AG08396 (cell line): Measurements from ENCODE around the gene GALM.
"Not testable (repeated sequence)": the region's sequence is repeated elsewhere in the genome, so short reads cannot be mapped to it uniquely, and the experiment has no call there.

Source experiments
- DNase-seq: peaks from one replicate; pipeline ENCODE4 v3.0.0; 2012; ENCODE audit warnings: low spot score, mixed read lengths

Gene GALM

GRCh38 chr2:38740851-38741731 lies 75.2 kb downstream of the GALM start:
- peak; percentile 32 for DNase-seq

- DNase-seq, result no peak
These were observed 77.1 kb downstream of the GALM start for GRCh38 chr2:38742797-38743559.

- DNase-seq, result no peak
These were observed 77.9 kb downstream of the GALM start for GRCh38 chr2:38743672-38744398.

GRCh38 chr2:38744399-38744780 lies 78.5 kb downstream of the GALM start:
- no peak for DNase-seq

DNA sequence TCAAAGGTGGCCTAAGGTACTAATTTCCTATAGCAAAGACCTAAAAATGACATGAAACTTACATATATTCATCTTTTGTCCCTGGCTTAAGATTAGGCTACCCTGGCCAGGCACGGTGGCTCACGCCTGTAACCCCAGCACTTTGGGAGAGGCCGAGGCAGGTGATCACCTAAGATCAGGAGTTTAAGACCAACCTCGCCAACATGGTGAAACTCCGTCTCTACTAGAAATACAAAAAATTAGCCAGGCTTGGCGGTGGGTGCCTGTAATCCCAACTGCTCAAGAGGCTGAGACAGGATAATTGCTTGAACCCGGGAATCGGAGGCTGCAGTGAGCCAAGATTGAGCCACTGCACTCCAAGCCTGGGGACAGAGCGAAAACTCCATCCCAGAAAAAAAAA lies 79.4 kb downstream of the GALM start:
- no peak for DNase-seq

- DNase-seq, result no peak
These were observed 81.1 kb downstream of the GALM start for GRCh38 chr2:38747007-38747424.

DNA sequence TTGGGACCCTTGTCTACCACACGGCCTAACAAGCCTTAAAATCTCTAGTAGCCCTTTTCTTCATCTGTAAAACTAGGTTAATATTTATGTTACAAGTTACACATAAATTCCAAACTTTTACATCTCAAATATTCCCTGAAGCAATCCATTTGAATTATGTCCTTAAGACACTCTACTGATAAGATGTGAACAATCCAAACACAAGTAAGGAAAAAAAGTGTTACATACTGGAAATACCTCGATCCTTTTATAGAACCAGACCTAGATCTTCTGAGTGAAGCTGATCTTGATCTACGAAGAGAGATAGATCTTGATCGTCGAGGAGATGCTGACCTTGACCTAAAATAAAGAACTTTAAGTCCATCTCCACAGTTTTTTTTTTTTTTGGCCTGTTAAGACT lies 81.9 kb downstream of the GALM start:
- no peak for DNase-seq

- no peak for DNase-seq
These were observed 82.5 kb downstream of the GALM start for GRCh38 chr2:38748391-38748790.

- DNase-seq, result no peak
These were observed 83.3 kb downstream of the GALM start for GRCh38 chr2:38748943-38749804.

- DNase-seq, result peak; percentile 76
These were observed 84.3 kb downstream of the GALM start for GRCh38 chr2:38750011-38750890.

DNA sequence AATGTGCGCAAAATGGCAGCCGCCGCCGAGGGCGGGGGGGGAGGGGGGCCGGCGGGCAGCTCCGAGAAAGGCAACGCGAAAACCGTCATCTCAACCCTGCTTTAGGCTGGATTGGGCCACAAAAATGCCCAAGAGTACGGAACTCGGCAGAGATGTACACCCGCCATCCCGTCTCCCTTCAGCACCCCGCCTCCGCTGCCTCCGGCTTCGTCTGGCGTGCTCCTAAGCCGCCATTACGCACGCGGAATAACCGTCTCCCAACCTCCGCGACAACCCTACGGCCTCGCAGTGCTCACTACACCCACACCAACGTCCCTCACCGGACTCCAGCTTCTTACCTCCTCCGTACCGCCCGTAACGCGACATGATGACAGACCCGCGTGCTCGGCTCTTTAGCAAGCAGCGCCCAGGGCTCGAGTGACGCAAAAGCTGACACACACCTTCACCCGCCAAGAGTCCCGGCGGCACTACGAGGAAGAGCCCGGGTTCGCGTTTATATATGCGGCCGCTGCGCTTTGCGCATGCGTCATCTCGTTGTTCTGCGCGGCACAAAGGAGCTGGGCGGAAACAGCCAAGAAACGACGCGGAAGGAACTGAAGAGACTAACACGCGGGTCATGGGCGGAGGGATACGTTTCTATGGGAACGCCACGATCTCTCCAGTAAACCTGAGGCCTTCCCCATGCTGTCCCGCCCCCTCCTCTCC lies 85.1 kb downstream of the GALM start, which contains the start of gene SRSF7:
Gene SRSF7, minus strand, starts transcription at position 471 of the 705 bp plus-strand sequence. Its CDS starts 105 bp downstream, at position 366.
- DNase-seq, result peak; percentile 99

- no peak for DNase-seq
These were observed 85.9 kb downstream of the GALM start for GRCh38 chr2:38751596-38752410.

DNA sequence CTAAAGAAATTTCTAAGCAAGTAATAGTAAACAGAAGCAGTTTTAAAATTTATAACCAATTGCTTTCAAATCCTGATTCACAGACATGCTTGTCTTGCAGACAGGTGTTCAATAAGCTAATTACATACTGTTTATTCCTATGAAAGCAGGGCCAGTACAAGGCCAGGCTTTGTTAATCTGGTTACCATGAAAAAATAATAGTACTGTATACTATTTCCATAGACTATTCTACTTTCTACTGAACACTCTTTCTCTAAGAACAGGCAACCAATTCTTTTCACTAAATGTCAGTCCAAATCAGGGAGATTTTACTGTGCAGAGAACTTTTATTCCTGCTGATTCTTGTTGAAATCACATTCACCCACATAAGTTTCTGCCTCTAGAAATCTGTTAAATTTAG lies 88.1 kb downstream of the GALM start:
- no peak for DNase-seq

DNA sequence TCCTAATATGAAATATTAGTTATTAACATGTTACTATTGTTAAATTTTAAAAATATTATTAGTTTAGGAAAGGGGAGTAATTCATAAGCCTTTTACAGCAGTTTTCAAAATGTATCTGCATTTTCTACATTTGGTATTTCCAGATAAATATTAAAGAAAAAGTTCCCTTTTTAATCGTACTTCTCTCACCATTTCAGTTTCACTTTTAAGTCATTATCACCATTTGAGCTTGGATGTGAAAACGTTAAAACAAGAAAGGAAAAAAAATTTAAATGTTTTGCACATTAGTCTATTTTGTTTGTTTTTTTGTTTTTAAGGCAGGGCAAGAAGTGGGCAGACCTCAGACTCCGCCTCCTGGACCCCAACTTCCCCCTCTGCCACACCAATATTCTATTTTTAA lies 88.6 kb downstream of the GALM start:
- DNase-seq, result no peak

- not testable (repeated sequence) for DNase-seq
These were observed 90.0 kb downstream of the GALM start for GRCh38 chr2:38755891-38756290.

DNA sequence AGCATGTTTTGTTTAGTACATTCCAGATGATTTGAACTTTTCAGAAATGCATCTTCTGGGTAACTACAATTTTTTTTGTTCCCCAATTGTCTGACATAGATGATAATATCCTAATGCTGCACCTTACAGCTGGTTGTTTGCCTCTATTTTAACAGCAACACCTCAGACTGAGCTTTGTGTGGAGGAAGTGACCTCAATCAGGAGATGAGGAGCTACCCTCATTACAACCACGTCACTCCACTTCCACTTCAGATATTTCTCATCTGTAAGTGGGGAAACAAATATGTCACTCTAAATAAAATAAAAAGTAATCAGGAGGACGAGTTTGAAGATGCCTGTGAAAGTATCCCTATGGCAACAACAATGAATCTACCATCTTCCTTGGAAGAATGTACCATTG lies 97.3 kb downstream of the GALM start:
- DNase-seq, result no peak

- no peak for DNase-seq
These were observed 97.8 kb downstream of the GALM start for GRCh38 chr2:38763728-38764127.

DNA sequence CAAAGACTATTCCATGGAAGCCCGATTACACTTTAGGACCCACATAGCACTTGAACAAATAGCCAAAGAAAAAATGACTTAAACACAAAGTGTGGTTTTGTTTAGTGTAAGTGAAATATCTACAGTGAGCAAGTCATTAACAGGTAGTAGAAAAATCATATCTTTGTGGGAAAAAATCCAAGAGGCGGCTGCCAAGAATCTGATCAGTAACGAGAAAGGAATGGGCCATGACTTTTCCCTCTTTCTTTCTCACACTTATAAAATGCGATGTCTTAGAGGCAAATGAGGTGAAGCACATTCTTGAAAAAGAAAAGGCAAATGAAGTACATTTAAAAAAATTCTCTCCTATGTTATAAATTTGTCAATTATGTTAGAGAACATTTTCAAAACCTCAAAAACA lies 99.2 kb downstream of the GALM start:
- DNase-seq, result peak; percentile 62

DNA sequence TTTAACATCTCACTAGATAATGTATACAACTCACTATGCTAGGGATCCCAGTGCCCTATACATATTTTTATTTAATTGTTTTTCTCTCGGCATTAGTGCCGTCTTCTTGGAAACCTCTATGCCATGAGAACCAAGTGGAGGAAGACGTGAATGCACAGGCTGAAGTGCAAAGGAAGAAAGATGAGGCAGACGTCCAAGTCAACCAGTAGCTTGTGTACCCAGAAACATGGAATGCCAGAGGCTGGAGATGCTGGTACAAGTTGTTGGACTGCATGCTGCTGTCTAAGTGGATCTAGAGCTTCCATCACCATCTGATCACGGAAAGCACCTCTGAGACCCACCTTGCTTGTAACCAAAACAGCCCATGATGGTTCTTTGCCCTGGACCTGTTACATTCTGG lies 99.6 kb downstream of the GALM start:
- DNase-seq, result no peak
